ENCODE measurements around the gene MAD1L1.
A peak's percentile ranks its signal among the peaks of the same experiment; 100 is the strongest.

The MAD1L1 gene

DNA sequence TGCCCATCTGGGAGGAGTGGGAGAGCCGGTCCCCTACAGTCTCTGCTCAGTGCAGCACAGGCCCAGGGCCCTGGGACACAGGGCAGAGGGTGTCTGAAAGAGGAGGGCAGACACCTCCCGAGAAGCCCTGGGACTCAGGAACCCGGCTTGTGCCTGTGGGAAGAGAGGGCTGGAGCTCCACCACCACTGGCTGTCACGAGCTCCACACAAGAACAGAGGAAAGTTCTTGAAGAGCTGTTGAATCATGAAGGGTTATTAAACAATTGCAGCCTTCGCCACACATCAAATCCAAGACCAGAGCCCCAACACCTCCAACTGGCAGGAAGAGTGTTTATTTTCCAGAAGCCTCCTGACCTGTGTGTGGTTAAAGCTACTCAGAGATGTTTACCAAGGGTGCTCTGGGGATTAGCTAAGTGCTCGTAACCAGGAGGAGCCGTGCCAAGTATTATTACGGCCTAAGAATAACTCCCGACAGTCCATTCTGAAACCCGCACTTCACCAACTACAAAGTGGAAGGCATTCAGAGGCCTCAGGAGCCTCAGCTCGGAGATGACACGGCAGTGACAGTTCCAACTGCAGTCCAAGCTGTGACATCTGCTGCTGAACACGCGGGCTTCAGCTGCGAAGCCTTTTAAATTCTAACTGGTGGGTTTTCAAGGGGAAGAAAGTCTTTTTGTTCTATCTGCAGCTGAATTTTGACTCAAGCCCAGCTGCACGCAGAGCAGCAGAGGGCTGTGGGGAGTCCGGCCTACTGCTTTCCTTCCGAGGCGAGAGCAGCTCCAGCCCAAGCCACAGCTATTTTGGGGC lies 75.1 kb downstream of the MAD1L1 start (continued):
- TF ChIP-seq ZNF341 (tag by site-specific recombination; IDR thresholded peaks at IDR 0.05; ENCODE audit: low read depth) (peak; percentile 71), ZNF544 (tag by site-specific recombination; IDR thresholded peaks at IDR 0.05) (no peak), ZNF114 (tag by site-specific recombination; IDR thresholded peaks at IDR 0.05) (no peak), SALL2 (tag by site-specific recombination; IDR thresholded peaks at IDR 0.05; ENCODE audit: borderline replicate concordance) (no peak), GLIS1 (tag by site-specific recombination; IDR thresholded peaks at IDR 0.05) (peak; percentile 95), MEIS1 (CRISPR knock-in tag; IDR thresholded peaks at IDR 0.05; ENCODE audit: borderline replicate concordance) (no peak), ZNF24 (tag by site-specific recombination; IDR thresholded peaks at IDR 0.05) (peak; percentile 72; the same call in 1 of the 2 replicates), ZNF23 (tag by site-specific recombination; IDR thresholded peaks at IDR 0.05; ENCODE audit: borderline replicate concordance) (no peak), ZEB2 (tag by site-specific recombination; IDR thresholded peaks at IDR 0.05) (peak; percentile 86), ZNF169 (tag by site-specific recombination; IDR thresholded peaks at IDR 0.05) (no peak), ZNF174 (tag by site-specific recombination; IDR thresholded peaks at IDR 0.05) (no peak), ZNF121 (tag by site-specific recombination; IDR thresholded peaks at IDR 0.05) (no peak), ZNF549 (tag by site-specific recombination; IDR thresholded peaks at IDR 0.05) (no peak), KLF9 (tag by site-specific recombination; IDR thresholded peaks at IDR 0.05; ENCODE audit: low read depth) (no peak), ZNF48 (tag by site-specific recombination; IDR thresholded peaks at IDR 0.05) (no peak), ZNF350 (tag by site-specific recombination; IDR thresholded peaks at IDR 0.05) (no peak), ZNF677 (tag by site-specific recombination; IDR thresholded peaks at IDR 0.05) (no peak), ZXDB (tag by site-specific recombination; IDR thresholded peaks at IDR 0.05) (peak; percentile 92), ZNF366 (tag by site-specific recombination; conservative IDR thresholded peaks at IDR 0.05) (0 out of 2 replicates have a peak, but pooled peaks have one; percentile 53), ZSCAN30 (tag by site-specific recombination; IDR thresholded peaks at IDR 0.05) (peak; percentile 93), ZNF155 (tag by site-specific recombination; IDR thresholded peaks at IDR 0.05) (no peak), ZNF610 (tag by site-specific recombination; IDR thresholded peaks at IDR 0.05; ENCODE audit: borderline replicate concordance) (0 out of 2 replicates have a peak, but pooled peaks have one; percentile 56), ZNF521 (tag by site-specific recombination; IDR thresholded peaks at IDR 0.05) (no peak)
- TF ChIP-seq, protein P1, sequence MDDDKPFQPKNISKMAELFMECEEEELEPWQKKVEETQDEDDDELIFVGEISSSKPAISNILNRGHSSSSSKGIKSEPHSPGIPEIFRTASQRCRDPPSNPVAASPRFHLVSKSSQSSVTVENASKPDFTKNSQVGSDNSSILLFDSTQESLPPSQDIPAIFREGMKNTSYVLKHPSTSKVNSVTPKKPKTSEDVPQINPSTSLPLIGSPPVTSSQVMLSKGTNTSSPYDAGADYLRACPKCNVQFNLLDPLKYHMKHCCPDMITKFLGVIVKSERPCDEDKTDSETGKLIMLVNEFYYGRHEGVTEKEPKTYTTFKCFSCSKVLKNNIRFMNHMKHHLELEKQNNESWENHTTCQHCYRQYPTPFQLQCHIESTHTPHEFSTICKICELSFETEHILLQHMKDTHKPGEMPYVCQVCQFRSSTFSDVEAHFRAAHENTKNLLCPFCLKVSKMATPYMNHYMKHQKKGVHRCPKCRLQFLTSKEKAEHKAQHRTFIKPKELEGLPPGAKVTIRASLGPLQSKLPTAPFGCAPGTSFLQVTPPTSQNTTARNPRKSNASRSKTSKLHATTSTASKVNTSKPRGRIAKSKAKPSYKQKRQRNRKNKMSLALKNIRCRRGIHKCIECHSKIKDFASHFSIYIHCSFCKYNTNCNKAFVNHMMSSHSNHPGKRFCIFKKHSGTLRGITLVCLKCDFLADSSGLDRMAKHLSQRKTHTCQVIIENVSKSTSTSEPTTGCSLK (tag by site-specific recombination; IDR thresholded peaks at IDR 0.05), result no peak
- TF ChIP-seq, protein P2, sequence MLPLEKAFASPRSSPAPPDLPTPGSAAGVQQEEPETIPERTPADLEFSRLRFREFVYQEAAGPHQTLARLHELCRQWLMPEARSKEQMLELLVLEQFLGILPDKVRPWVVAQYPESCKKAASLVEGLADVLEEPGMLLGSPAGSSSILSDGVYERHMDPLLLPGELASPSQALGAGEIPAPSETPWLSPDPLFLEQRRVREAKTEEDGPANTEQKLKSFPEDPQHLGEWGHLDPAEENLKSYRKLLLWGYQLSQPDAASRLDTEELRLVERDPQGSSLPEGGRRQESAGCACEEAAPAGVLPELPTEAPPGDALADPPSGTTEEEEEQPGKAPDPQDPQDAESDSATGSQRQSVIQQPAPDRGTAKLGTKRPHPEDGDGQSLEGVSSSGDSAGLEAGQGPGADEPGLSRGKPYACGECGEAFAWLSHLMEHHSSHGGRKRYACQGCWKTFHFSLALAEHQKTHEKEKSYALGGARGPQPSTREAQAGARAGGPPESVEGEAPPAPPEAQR (tag by site-specific recombination; IDR thresholded peaks at IDR 0.05), result no peak
- TF ChIP-seq, protein P3, sequence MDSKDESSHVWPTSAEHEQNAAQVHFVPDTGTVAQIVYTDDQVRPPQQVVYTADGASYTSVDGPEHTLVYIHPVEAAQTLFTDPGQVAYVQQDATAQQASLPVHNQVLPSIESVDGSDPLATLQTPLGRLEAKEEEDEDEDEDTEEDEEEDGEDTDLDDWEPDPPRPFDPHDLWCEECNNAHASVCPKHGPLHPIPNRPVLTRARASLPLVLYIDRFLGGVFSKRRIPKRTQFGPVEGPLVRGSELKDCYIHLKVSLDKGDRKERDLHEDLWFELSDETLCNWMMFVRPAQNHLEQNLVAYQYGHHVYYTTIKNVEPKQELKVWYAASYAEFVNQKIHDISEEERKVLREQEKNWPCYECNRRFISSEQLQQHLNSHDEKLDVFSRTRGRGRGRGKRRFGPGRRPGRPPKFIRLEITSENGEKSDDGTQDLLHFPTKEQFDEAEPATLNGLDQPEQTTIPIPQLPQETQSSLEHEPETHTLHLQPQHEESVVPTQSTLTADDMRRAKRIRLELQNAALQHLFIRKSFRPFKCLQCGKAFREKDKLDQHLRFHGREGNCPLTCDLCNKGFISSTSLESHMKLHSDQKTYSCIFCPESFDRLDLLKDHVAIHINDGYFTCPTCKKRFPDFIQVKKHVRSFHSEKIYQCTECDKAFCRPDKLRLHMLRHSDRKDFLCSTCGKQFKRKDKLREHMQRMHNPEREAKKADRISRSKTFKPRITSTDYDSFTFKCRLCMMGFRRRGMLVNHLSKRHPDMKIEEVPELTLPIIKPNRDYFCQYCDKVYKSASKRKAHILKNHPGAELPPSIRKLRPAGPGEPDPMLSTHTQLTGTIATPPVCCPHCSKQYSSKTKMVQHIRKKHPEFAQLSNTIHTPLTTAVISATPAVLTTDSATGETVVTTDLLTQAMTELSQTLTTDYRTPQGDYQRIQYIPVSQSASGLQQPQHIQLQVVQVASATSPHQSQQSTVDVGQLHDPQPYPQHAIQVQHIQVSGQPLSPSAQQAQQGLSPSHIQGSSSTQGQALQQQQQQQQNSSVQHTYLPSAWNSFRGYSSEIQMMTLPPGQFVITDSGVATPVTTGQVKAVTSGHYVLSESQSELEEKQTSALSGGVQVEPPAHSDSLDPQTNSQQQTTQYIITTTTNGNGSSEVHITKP (tag by site-specific recombination; IDR thresholded peaks at IDR 0.05), result 0 out of 2 replicates have a peak, but pooled peaks have one; percentile 35
- TF ChIP-seq, protein P4, sequence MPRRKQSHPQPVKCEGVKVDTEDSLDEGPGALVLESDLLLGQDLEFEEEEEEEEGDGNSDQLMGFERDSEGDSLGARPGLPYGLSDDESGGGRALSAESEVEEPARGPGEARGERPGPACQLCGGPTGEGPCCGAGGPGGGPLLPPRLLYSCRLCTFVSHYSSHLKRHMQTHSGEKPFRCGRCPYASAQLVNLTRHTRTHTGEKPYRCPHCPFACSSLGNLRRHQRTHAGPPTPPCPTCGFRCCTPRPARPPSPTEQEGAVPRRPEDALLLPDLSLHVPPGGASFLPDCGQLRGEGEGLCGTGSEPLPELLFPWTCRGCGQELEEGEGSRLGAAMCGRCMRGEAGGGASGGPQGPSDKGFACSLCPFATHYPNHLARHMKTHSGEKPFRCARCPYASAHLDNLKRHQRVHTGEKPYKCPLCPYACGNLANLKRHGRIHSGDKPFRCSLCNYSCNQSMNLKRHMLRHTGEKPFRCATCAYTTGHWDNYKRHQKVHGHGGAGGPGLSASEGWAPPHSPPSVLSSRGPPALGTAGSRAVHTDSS (tag by site-specific recombination; IDR thresholded peaks at IDR 0.05), result no peak
- TF ChIP-seq, protein P5, sequence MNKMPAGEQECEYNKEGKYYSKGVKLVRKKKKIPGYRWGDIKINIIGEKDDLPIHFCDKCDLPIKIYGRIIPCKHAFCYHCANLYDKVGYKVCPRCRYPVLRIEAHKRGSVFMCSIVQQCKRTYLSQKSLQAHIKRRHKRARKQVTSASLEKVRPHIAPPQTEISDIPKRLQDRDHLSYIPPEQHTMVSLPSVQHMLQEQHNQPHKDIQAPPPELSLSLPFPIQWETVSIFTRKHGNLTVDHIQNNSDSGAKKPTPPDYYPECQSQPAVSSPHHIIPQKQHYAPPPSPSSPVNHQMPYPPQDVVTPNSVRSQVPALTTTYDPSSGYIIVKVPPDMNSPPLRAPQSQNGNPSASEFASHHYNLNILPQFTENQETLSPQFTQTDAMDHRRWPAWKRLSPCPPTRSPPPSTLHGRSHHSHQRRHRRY (tag by site-specific recombination; IDR thresholded peaks at IDR 0.05), result no peak
- TF ChIP-seq, protein P6, sequence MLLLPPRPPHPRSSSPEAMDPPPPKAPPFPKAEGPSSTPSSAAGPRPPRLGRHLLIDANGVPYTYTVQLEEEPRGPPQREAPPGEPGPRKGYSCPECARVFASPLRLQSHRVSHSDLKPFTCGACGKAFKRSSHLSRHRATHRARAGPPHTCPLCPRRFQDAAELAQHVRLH (tag by site-specific recombination; IDR thresholded peaks at IDR 0.05), result peak; percentile 78; the same call in 1 of the 2 replicates

Measured in HEK293 (cell line).